Mononuclear cell (primary cell): Measurements from ENCODE around the gene PFKFB4. TPM values are rescaled to one million over a fixed set of nuclear protein-coding genes. Genes with fewer than 3 reads are reported as not detected.
A peak's percentile ranks its signal among the peaks of the same experiment; 100 is the strongest.

Experiments
- H3K27me3 ChIP-seq: 2 replicates; pipeline ENCODE4 v1.6.0; 2011; ENCODE audit warnings: low read length, control low read depth; ENCODE audit not compliant: insufficient read depth
- H3K4me1 ChIP-seq: 2 replicates; pipeline ENCODE4 v1.5.1; 2011; ENCODE audit warnings: mild to moderate bottlenecking, low read length, control low read depth; ENCODE audit not compliant: insufficient read depth
- H3K4me3 ChIP-seq: 2 replicates; pipeline ENCODE4 v1.5.1; 2011; ENCODE audit warnings: mild to moderate bottlenecking, low read length, moderate library complexity
- H3K9me3 ChIP-seq: 2 replicates; pipeline ENCODE4 v1.5.1; 2011; ENCODE audit warnings: low read depth, mild to moderate bottlenecking, control low read depth, low read length
- total RNA-seq: library from RNA; depleted of rRNA; stranded (reverse); fragments of >200 nt; gene quantifications from one replicate; pipeline ENCODE4 v1.2.3, GENCODE V29; 2012

The PFKFB4 gene
- total RNA-seq = 11.3 TPM

DNA sequence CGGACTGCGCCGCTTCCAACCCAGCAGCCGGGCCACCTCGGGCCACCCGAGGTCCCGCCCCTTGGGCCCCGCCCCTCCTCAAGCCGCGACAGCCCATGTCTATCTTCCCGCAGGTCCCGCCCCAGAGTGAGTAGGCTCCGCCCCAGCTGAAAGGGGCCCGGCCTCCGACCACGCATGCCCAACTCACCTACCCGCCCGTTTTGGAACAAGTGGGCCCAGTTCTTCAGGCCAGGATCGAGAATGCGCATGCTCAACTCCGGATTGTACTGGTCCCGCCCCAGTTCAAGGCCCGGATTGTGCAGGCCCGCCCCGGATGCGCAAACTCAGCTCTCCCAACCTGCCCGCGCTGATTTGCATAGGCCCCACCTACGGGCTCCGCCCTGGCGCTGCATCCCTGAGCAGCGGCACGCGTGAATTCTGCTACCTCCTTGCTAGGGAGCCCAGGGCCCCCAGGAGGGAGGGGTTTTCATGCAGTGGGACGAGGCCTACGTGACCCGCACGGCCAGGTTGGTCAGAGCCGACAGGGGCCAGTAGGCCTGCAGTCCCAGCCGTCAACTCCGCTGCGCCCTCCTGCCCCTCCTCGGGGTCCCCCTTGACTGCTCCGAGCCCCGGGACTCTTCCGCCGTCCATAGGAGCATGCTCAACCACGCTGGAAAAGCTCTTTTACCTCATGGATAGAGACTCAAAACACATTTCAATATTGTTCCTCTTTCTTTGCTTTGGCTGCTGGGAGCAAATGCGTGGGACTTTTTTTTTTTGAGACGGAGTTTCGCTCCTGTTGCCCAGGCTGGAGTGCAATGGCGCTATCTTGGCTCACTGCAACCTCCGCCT lies at the start of gene PFKFB4:
TSS of gene PFKFB4 (minus strand) at position 8 of the 831 bp plus-strand sequence. CDS start 26 bp downstream, outside the sequence.
- no peaks in the 10 kb centered on the region for H3K27me3 ChIP-seq
- H3K4me1 ChIP-seq = peaks cover 95% of the 10 kb centered on the region
- H3K4me3 ChIP-seq = peak within 1 kb of the TSS; percentile 53
- H3K9me3 ChIP-seq = no peaks in the 10 kb centered on the region

- Histone ChIP-seq H3K27me3 (no peaks in the 10 kb centered on the region), H3K4me3 (no peak overlapping the region), H3K4me1 (no peaks in the 10 kb centered on the region), H3K9me3 (no peaks in the 10 kb centered on the region)
These were observed 45.0 kb upstream of the PFKFB4 start for GRCh38 chr3:48601622-48601994.

GRCh38 chr3:48600711-48601621 lies 44.4 kb upstream of the PFKFB4 start:
- no peaks in the 10 kb centered on the region for H3K4me1 ChIP-seq
- no peak overlapping the region for H3K4me3 ChIP-seq
- H3K9me3 ChIP-seq = no peaks in the 10 kb centered on the region
- H3K27me3 ChIP-seq = no peaks in the 10 kb centered on the region

- no peak overlapping the region for H3K4me3 ChIP-seq
- no peaks in the 10 kb centered on the region for H3K4me1 ChIP-seq
- H3K27me3 ChIP-seq = peaks cover 8% of the 10 kb centered on the region
- H3K9me3 ChIP-seq = no peaks in the 10 kb centered on the region
These were observed 43.1 kb upstream of the PFKFB4 start for GRCh38 chr3:48599509-48600285.

GRCh38 chr3:48599077-48599501 lies 42.5 kb upstream of the PFKFB4 start:
- H3K9me3 ChIP-seq = no peaks in the 10 kb centered on the region
- H3K4me3 ChIP-seq = no peak overlapping the region
- peaks cover 12% of the 10 kb centered on the region for H3K27me3 ChIP-seq
- no peaks in the 10 kb centered on the region for H3K4me1 ChIP-seq

DNA sequence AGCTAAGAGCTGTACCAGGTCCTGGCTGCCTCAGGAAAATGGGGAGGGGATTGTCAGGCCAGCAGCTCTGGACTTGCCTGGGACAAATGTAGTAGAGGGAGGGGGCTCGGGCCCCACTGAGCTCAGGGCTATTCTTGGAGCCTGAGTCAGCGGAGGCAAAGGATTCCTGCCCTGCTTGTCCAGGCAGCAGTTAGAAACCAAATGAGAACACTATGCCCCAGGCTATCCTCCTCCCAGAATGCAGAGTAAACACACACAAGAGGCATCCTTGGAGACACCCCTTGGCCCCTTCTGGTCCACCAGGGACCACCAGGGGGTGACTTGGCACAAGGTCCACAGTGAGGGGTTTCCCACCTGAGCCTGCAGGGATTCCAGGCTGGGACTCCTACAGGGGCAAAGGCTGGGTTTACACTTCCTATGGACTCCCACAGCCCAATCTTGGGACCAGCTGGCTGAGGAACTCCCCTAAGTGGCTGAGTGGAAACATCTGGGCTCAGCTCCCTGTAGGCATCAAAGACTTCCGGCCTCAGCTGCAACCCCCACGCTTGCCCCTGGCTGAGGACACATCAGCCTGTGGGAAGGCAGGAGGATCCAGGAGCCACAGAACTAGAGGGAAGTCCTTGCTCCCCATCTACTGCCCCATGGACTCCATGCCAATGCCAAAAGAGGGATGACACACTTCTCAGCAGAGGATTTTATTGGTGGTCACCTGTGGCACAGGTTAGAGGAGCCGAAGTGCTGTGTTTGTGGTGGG lies 41.9 kb upstream of the PFKFB4 start:
- H3K4me1 ChIP-seq = no peaks in the 10 kb centered on the region
- H3K4me3 ChIP-seq = no peak overlapping the region
- peaks cover 15% of the 10 kb centered on the region for H3K27me3 ChIP-seq
- H3K9me3 ChIP-seq = no peaks in the 10 kb centered on the region

GRCh38 chr3:48597408-48597800 lies 40.8 kb upstream of the PFKFB4 start:
- Histone ChIP-seq H3K4me1 (no peaks in the 10 kb centered on the region), H3K27me3 (peaks cover 15% of the 10 kb centered on the region), H3K9me3 (no peaks in the 10 kb centered on the region), H3K4me3 (no peak overlapping the region)

DNA sequence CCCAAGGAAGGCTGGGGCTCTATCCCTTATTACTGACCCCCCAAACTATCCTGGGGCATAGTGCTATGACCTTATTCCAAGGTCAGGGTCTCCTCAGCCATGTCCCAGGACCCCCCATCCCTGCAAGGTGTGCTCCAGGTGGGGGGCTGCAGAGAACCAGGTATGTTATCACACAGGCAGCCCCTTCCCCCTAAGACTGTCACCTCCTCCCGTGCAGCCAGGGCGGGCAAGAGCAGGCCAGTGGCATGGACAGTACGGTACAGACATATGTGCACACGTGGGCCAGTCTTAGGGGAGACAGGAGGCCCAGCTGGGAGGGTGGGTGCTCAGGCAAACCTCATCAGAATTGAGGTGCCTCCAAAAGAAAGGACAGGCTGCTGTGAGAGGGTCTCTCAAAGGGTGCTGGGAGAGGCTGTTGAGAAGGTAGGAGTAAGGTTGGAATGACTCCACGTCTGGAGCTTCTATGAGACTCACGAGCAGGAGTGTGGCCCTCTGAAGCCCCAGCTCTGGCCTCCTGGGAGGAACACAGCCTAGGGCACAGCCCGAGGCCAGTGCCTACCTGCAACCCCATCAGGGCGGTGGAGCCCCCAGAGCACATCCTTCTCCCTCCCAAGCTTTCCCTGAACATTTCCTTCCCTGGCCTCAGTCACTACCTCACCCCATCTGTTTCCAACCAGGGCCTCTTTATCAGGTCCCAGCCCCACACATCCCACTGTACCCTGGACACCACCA lies 40.2 kb upstream of the PFKFB4 start:
- H3K4me1 ChIP-seq = no peaks in the 10 kb centered on the region
- H3K4me3 ChIP-seq = no peak overlapping the region
- H3K27me3 ChIP-seq = peaks cover 15% of the 10 kb centered on the region
- no peaks in the 10 kb centered on the region for H3K9me3 ChIP-seq

DNA sequence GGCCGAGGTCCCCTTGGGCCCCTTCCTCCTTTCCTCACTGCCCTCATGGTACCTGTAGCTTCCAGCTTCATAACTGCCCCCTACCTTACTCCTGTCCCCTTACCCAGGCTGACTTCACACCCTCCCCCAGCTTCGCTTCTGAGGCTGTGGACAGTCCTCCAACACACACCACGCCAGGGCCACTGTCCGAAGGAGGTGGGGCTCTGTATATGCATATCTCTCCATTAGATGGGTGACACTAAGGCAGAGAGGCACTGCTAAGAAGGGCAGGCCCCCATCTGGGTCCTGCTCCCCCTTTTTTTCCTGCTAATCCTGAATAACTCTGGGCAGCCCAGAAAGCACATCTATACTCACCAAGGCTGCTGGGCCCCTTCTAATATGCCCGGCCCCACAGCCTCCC lies 39.6 kb upstream of the PFKFB4 start:
- H3K4me3 ChIP-seq = no peak overlapping the region

GRCh38 chr3:48595526-48596121 lies 39.0 kb upstream of the PFKFB4 start:
- no peaks in the 10 kb centered on the region for H3K4me1 ChIP-seq
- peaks cover 15% of the 10 kb centered on the region for H3K27me3 ChIP-seq
- no peak overlapping the region for H3K4me3 ChIP-seq
- H3K9me3 ChIP-seq = no peaks in the 10 kb centered on the region

More for the DNA sequence above, 39.6 kb upstream of the PFKFB4 start:
- no peaks in the 10 kb centered on the region for H3K4me1 ChIP-seq
- peaks cover 15% of the 10 kb centered on the region for H3K27me3 ChIP-seq
- no peaks in the 10 kb centered on the region for H3K9me3 ChIP-seq

GRCh38 chr3:48595075-48595525 lies 38.5 kb upstream of the PFKFB4 start, which contains the start of gene COL7A1:
Gene COL7A1, minus strand, starts transcription at chr3:48595329. Its CDS starts 170 bp downstream, at chr3:48595159.
- H3K9me3 ChIP-seq = no peaks in the 10 kb centered on the region
- no peaks in the 10 kb centered on the region for H3K4me1 ChIP-seq
- no peak within 1 kb of the TSS for H3K4me3 ChIP-seq
- peaks cover 15% of the 10 kb centered on the region for H3K27me3 ChIP-seq

DNA sequence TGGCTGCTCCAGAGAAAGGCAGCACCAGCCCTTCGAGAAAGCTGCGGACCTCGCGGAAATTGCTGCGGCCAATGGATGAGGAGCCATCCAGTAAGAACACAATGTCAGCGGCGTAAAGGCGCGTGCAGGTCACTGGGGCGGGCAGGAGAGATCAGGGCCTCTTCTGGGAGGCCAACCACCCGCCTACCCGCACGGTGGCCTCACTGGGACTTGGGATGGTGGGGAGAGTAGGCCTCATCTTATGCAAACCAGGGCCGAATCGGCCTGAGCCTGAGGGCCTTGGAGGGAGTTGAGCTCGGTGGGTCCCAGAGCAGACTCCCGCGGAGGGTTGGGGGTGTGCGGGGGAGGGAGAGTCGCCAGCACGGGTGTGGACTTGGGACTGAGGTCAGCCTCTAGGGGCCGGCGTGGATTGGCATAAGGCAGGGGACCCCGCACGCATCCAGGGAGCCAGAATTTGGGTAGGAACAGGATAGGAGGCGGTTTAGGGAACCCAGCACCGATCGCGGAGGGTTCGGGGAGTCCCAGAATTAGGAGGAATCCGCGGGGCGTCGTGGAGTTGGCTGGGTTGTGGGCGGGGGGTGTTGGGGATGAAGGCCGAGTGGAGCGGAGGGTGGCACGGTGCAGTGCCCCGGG lies 37.9 kb upstream of the PFKFB4 start:
- H3K27me3 ChIP-seq = peaks cover 15% of the 10 kb centered on the region
- H3K4me1 ChIP-seq = no peaks in the 10 kb centered on the region
- no peak overlapping the region for H3K4me3 ChIP-seq

DNA sequence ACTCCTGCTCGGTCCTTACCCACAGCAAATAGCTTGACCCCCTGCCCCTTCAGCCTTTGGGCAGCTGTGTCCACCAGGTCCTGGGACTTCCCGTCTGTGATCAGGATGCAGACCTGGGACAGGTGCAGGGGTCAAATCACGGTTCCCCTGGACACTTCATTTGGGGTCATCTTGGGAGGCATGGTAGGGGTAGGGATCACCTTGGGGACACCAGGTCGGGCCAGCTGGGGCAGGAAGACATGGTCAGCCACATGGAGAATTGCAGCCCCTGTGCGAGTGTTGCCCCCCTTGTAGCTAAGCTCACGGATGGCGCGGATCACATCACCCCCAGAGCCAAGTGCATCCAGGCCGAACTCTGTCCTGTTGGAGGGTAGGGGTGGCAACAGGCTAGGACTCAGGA lies 36.7 kb upstream of the PFKFB4 start:
- Histone ChIP-seq H3K4me3 (no peak overlapping the region), H3K9me3 (no peaks in the 10 kb centered on the region), H3K27me3 (peaks cover 15% of the 10 kb centered on the region), H3K4me1 (no peaks in the 10 kb centered on the region)

More for the DNA sequence above, 37.9 kb upstream of the PFKFB4 start:
- no peaks in the 10 kb centered on the region for H3K9me3 ChIP-seq
